LoVo (cell line): ENCODE measurements around the gene ATRAID.

Source experiments
- DNase-seq: peaks from one replicate; pipeline ENCODE4 v3.0.0-alpha.2; 2016; ENCODE audit warnings: low spot score

ATRAID gene

GRCh38 chr2:27250652-27251379 is 39.0 kb downstream of the ATRAID start:
- no peak for DNase-seq

- DNase-seq, result no peak
Observed at GRCh38 chr2:27251766-27252165, 39.9 kb downstream of the ATRAID start.

GRCh38 chr2:27255187-27255586 is 43.3 kb downstream of the ATRAID start:
- no peak for DNase-seq

- DNase-seq, result no peak
Observed at GRCh38 chr2:27255660-27256059, 43.8 kb downstream of the ATRAID start.

- no peak for DNase-seq
Observed at GRCh38 chr2:27256855-27257454, 45.1 kb downstream of the ATRAID start.

GRCh38 chr2:27258051-27258450 is 46.2 kb downstream of the ATRAID start:
- no peak for DNase-seq

- no peak for DNase-seq
Observed at GRCh38 chr2:27261241-27261925, 49.5 kb downstream of the ATRAID start.

- DNase-seq, result no peak
Observed at GRCh38 chr2:27261926-27262298, 50.1 kb downstream of the ATRAID start.

- DNase-seq, result peak; percentile 76
Observed at GRCh38 chr2:27262379-27263286, 50.8 kb downstream of the ATRAID start, which contains the start of gene SLC30A3. TSS of gene SLC30A3 (minus strand) at chr2:27263047. CDS start at chr2:27262906, 141 bp downstream.

- DNase-seq, result no peak
Observed at GRCh38 chr2:27263287-27264252, 51.7 kb downstream of the ATRAID start.

- no peak for DNase-seq
Observed at GRCh38 chr2:27264253-27264752, 52.5 kb downstream of the ATRAID start.

- peak; percentile 30 for DNase-seq
Observed at GRCh38 chr2:27264753-27265535, 53.1 kb downstream of the ATRAID start.

- no peak for DNase-seq
Observed at GRCh38 chr2:27265536-27265870, 53.7 kb downstream of the ATRAID start.
